SIG-M5 treated with dmso at 0.1 percent for 504 hours (cell line): ENCODE results near the gene LGR6.
"Not testable (repeated sequence)": the region's sequence is repeated elsewhere in the genome, so short reads cannot be mapped to it uniquely, and the experiment has no call there.

ENCODE experiments used
- DNase-seq: peaks from one replicate; lab custom pipeline; 2025; ENCODE audit not compliant: unreplicated experiment; lab: John Stamatoyannopoulos, UW

Gene LGR6

DNA sequence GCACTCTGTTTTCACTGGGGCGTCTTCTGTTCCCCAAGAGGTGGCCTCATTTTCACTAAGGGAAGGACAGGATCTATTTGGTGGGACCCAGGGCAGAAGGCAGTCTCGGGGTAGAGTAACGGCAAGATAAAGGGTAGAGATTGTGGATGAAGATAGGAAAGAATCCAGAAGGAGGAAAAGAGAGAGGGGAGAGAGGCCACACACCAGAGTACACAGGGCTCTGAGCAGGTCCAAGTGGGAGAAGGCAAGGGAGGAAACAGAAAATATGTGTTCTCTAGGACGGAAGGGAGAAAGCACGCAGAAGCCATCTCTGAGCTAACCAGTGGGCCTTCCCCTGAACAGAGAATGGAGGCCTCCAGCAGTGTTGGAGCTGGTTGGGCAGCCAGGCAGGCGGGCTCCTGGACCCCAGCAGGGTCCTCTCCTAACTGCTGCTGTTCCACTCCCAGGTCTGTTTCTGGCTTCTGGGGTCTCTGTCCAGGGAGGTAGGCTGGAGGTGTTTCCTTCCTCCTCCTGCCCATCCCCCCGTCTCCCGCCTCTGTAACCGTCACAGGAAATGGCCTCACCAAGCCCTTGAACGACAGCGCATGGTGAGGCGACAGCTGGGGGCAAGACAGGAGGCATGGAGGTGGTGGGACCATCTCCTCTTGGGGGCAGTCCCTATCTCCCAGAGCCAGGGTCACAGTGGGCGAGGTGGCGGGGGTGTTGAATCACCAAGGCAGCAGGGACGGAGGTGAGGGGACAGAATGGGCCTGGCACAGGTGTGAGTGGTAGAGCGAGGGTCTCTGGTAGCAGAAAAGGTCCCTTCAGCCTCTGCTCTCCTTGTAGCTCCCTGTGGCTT, 33.8 kb upstream of the LGR6 start:
- DNase-seq = peak; percentile 74

DNA sequence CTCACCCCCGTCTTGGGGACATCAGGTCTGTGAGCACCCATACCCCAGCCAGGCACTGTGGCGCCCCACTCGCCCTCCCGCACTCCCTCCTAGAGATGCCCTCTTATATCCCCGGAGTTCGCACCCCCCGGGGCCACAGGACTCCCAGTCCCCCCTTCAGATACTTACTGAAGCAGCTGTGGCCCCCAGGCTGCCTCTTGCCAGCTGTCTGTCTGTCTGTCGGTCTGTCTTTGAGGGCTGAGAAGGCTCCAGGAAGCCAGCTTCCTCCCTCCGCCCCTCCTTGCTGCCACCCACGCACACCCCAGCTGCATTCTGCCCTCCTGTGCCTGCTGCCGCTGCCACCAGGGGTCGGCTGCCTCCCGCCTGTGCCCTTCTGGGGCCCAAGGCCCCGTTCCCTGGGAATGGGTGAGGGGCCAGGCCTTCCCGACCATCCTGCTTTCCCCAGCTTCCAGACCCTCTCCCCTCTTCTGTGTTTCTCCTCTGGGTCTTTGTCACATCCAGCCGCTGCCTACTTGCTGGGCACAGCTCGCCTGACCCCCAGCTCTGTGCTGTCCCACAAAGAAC, 33.1 kb upstream of the LGR6 start, which contains the start of gene PTPN7:
Gene PTPN7, minus strand, starts transcription at position 226 of the 564 bp plus-strand sequence. CDS start 1,200 bp downstream, outside the sequence.
- peak; percentile 84 for DNase-seq

DNA sequence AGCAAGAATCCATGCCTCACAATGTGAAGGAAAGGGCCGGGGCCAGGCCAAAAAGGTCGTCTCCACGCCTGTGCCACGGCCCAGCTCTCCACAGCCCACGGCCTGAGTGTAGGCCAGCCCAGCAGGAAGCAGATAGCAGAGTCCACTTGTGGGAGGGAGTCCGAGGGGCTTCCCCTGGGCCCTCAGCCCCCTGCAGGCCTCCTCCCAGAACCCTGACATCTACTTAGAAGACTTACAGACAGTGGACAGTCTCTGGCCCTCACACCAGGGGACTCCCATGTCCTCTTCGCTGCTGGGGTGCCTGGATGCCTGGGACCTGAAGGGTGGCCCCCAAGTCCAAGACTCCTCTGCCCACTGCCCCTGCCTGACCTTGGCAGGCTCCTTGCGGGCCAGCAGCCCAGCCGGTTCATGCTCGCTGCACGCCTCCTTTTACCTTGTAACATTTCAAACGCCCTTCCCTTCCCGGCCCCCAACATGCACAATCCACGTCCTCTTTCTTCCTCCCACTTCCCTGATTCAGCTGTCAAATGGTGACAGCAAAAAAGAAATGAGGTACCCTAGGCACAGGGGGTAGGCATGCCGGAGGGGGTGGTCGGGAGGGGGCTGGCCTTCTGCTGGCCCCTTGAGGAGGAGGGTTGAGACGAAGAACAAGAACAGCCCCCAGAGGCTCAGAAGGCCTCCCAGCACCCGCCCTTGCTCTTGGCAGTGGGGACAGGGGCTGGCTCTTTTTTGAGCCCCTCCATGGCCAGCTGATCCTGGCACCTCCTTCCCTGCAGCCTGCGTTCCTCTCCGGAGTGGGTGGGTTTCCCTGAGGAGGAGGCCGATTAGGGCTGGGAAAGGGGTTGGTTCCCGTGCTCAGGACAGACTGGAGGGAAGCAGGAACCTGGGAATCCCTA, 32.2 kb upstream of the LGR6 start:
- DNase-seq = peak; percentile 75

DNA sequence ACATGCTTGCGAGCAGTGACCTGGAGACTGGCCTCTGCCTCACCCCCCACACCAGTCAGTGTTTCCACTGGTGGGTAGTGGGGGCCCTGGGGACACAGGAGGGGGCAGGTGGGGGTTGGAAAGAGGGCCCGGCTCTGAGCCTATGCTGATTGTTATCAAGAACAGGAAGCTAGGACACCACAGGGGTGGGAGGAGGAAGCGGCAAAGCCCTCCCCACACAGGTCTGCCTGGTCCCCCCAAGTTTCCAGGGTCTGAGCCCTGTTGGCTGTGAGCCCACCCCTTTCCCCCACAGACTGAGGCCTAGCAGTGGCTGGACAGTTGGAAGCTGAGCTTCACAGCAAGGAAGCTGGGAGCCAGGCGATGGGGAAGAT, 31.6 kb upstream of the LGR6 start:
- peak; percentile 86 for DNase-seq

DNA sequence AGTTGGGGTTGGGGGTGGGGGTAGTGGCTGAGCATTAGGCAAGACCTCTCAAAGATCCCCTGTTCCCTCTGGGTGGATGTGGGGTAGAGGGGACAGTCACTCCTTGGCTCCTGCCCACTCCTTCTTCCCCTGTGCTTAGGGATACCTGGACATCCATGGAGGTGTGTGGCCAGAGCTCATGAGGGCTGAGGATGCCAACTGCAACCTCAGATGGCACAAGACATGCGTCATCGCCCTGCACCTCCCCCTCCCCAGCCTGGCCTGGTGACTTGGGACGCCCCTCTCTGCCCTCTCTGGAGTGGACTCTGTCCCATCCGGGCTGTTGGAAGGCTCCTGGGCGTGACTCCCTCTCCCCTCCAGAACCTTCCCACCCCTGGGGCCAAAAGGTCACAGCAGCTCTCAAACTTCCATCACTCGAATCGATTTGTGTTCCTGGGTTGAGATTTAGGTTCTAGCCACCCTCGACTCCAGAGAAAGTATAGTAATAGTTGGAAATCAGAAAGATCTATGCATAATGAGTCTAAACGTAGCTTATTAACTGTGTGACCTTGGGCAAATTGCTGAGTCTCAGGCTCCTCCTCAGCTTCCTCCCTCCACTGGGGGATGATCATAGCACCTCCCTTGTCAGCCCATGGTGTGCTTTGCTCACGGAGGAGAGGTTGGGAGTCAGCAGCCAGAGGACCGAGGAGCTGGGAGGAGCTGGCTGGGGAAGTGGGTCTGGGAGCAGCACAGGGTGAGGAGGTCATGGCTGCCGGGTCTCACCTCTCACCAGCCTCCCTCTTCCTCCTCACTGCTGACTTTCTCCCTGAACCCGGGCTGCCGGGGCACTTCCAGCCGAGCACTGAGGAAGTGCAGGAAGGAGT, 30.9 kb upstream of the LGR6 start:
- peak; percentile 86 for DNase-seq

GRCh38 chr1:202163281-202164270, 30.0 kb upstream of the LGR6 start:
- no peak for DNase-seq

DNA sequence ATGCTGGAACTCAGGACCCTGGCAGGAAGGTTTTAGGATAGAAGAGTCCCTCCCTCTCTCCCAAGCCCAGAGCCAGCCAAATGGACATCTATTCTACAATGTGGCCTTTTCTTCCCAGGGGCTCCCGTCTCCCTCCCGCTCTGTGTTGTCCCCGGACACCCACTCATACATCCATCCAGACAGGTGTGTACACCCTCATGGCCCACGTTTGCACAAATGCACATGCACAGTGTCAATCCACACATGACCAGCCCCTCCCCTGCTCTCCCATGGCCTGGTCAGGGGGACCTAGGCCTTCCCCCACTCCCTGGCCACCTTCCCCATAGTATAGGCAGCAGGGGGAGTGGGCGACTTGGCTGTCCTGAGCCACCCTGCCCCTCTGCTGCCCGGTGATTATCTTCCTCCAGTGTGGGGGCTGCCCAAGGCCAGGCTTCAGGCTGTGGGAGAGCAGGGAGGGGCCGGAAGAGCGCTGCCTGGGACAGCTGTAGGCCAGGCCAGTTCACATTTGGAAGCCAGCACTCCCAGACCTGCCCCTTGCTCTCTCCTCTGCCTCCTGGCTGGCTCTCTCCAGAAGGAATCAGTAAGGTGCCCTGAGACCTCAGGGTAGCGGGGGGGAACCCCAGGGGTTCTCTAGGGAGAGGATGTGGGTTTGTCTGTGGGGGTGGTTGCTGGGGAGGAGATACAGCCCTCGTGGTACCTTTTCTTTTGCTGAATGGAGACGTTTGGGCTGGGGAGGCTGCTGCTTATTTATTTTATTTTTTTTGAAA, 29.1 kb upstream of the LGR6 start:
- DNase-seq = no peak

DNA sequence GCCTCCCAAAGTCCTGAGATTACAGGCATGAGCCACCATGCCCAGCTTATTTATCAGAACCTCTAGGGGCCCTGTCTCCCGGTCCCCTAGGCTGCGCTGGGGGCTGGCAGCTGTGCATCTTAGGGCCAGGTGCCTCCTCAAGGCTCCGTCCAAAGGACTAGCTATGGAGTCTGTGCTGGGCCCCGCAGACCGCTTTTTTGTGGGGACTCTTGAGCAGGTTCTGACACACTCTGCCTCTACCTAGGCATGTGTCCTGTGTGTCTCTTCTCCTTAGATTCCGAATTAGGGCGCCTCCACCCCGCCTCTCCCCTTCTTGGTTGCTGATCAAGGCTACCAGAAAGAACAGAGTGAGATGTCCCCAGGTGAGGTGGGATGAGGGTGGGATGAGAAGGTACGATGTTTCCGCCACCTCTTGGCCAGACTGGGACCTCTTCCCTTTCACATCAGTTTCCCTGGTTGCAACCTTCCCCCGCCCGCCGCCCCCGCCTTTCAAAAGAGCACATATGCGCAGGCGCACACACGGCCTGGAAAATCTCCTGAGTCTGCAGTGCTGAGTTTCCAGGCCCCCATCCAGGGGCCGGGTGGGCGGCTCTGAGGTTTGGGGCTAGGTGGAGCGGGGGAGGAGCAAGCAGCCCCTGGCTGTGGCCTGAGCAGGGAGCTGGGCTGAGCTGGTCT, 28.2 kb upstream of the LGR6 start:
- no peak for DNase-seq

DNA sequence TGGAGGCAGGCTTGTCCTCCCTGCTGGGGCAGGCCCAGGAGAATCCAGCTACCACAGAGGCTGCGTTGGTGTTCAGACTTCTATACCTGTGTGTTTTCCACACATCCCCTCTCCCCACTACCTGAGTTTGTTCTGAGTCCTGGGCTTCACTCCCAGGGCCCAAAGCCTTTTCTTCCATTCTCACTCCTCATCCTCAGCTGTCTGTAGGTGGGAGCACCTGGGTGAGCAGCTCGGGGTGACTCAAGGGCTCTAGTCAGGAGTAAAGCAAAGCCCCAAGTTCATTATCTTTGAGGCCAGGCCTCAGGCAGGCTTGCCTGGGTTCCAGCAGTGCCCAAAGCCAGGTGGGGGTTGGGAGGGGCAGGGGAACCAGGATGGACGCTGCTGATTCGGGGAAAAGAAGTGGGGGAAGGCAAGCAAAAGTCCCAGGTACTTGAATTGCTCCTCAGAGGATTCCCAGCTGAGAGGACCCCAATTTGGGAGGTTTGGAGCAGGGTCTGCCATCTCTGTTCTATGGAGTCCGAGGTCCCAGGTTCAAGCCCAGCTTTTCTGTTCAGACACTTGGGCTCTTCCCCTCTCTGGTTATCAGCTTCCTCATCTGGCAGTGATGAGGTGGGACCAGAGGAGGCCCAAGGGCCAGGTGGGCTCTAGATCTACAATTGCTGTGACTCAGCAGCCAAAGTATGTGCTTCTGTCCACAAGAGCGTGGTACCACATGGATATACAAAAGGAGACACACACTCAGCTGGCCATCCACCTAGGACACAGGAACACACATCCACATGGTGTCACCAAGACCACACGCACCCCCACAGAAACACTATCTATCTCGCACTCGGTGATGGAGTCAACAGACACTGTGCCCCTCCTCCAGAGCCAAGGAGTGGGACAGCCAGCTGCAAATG, 27.4 kb upstream of the LGR6 start:
- no peak for DNase-seq

- not testable (repeated sequence) for DNase-seq
These were observed 26.5 kb upstream of the LGR6 start for GRCh38 chr1:202167054-202167453.

GRCh38 chr1:202167708-202168415, 25.7 kb upstream of the LGR6 start:
- DNase-seq = no peak

- no peak for DNase-seq
These were observed 24.7 kb upstream of the LGR6 start for GRCh38 chr1:202168861-202169260.

DNA sequence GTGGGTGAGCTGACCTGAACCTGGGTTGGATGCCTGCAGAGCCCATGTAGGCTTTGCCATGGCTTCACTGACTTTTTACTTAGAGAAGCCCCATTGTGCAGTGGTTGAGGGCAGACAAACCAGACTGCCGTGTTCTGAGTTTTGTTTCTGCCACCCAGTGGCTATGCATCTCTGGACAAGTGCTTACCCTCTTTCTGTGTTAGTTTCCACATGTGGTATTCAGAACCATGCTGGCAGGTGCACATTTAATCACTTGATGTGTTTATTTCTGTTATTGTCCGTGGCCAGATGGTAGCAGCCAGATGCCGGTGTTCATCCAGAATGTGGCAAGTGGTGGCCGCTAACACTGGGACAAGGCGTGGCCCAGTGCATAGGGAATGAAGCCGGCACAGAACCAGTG, 22.9 kb upstream of the LGR6 start:
- no peak for DNase-seq

DNA sequence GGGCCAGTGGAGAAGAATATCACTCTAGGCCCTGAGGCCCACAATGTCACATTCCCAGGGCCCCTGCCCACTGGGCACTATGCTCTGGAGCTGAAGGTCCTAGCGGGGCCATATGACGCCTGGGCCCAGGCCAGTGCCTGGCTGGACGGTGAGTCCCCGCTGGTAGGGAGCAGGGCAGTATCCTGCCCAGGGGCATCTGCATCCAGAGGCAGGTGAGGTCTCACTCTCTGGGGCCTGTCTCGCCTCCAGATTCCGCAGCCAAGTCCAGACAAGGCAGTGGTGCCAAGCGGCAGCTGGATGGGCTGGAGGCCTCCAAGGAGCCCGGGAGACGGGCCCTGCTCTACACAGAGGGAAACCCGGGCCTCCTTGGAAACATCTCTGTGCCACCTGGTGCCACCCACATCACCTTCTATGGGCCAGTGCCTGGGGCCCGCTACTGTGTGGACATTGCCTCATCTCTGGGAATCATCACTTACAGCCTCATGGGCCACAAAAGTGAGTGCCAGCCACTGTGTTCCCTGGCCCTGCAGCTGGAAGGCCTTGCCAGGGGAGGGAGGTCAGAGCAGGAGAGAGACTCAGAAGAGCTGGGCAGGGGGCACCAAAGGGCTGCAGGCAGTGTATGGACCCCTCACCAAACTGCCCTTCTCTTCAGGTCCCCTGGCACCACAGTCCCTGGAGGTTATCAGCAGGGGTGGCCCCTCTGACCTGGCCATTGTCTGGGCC, 22.1 kb upstream of the LGR6 start:
- DNase-seq = no peak

- DNase-seq = peak; percentile 46
These were observed 21.6 kb upstream of the LGR6 start for GRCh38 chr1:202172015-202172355.

GRCh38 chr1:202173993-202174392, 19.6 kb upstream of the LGR6 start:
- DNase-seq = no peak
